SK-N-SH (cell line): ENCODE data around the gene LGR6. TPM values are rescaled to one million over a fixed set of nuclear protein-coding genes. Genes with fewer than 3 reads are reported as not detected.

Experiments used
- CTCF ChIA-PET: fragments of 300-600, 350-600 bp; formaldehyde crosslinking; extraction: SDS; loops from one replicate; lab custom pipeline; 2021; lab: Yijun Ruan, JAX
- POLR2A ChIA-PET: fragments of 350-600 bp; sonication (Branson Sonifier 250); formaldehyde crosslinking; extraction: SDS; loops from one replicate; lab custom pipeline; 2020; ENCODE audit warnings: antibody characterized with exemption, inconsistent platforms; lab: Yijun Ruan, JAX
- DNase-seq: peaks from one replicate; pipeline ENCODE4 v3.0.0; 2012
- H2AFZ ChIP-seq: fragments of 200-600 bp; sonication (generic); 2 replicates; pipeline ENCODE4 v1.8.1; 2016; ENCODE audit warnings: antibody characterized with exemption, mild to moderate bottlenecking, low read depth
- H3F3A ChIP-seq: fragments of 200-600 bp; sonication (generic); replicated peaks from 2 replicates; pipeline ENCODE3; 2016; ENCODE audit warnings: antibody characterized with exemption, mild to moderate bottlenecking; ENCODE audit not compliant: insufficient read depth
- H3K27ac ChIP-seq, 2 experiments: fragments of 200-500 bp in 1 of 2; fragments of 200-600 bp in 1 of 2; sonication (Bioruptor generic) in 1 of 2; sonication (generic), shearing (Covaris generic) in 1 of 2; 2 replicates each; pipeline versions ENCODE4 v1.5.1 to v1.6.1; 2014 to 2016; ENCODE audit warnings: low read depth in 2 of 2, inconsistent platforms in 1 of 2, low read length in 1 of 2, mild to moderate bottlenecking in 1 of 2, mixed read lengths in 1 of 2
- H3K27me3 ChIP-seq: fragments of 200-600 bp; sonication (generic), shearing (Covaris generic); 2 replicates; pipeline ENCODE4 v1.6.1; 2016; ENCODE audit warnings: mixed run types; ENCODE audit not compliant: insufficient read depth
- H3K36me3 ChIP-seq, 2 experiments: fragments of 200-500 bp in 1 of 2; fragments of 200-600 bp in 1 of 2; sonication (Bioruptor generic) in 1 of 2; sonication (generic) in 1 of 2; replicated peaks in 1 of 2; 2 replicates each; pipeline versions ENCODE3 to v1.5.1; 2014 to 2016; ENCODE audit warnings: low read length in 1 of 2, mild to moderate bottlenecking in 1 of 2; ENCODE audit not compliant: insufficient read depth in 2 of 2, control insufficient read depth in 1 of 2
- H3K4me1 ChIP-seq, 2 experiments: fragments of 200-500 bp in 1 of 2; fragments of 200-600 bp in 1 of 2; sonication (Bioruptor generic) in 1 of 2; sonication (generic), shearing (Covaris generic) in 1 of 2; 2 replicates each; pipeline versions ENCODE4 v1.5.1 to v1.6.1; 2014 to 2016; ENCODE audit warnings: low read depth in 1 of 2, low read length in 1 of 2, mixed run types in 1 of 2; ENCODE audit not compliant: insufficient read depth in 2 of 2, control insufficient read depth in 1 of 2
- H3K4me2 ChIP-seq: fragments of 200-600 bp; sonication (generic), shearing (Covaris generic); 2 replicates; pipeline ENCODE4 v1.6.1; 2017; ENCODE audit warnings: mixed run types
- H3K4me3 ChIP-seq, 2 experiments: fragments of 200-500 bp in 1 of 2; fragments of 200-600 bp in 1 of 2; sonication (Bioruptor generic) in 1 of 2; sonication (generic), shearing (Covaris generic) in 1 of 2; 2 replicates each; pipeline versions ENCODE4 v1.5.1 to v1.8.1; 2014 to 2016; ENCODE audit warnings: low read depth in 2 of 2, inconsistent platforms in 1 of 2, low read length in 1 of 2, mild to moderate bottlenecking in 1 of 2, mixed read lengths in 1 of 2, moderate library complexity in 1 of 2
- H3K79me2 ChIP-seq: fragments of 200-600 bp; sonication (generic); 2 replicates; pipeline ENCODE4 v1.8.1; 2017; ENCODE audit warnings: mild to moderate bottlenecking; ENCODE audit not compliant: insufficient read depth
- H3K9ac ChIP-seq: fragments of 200-600 bp; sonication (generic); 2 replicates; pipeline ENCODE4 v1.6.1; 2017; ENCODE audit warnings: mixed run types
- H3K9me2 ChIP-seq: fragments of 200-600 bp; sonication (generic); 2 replicates; pipeline ENCODE4 v1.6.1; 2017; ENCODE audit warnings: mixed run types
- H3K9me3 ChIP-seq: fragments of 200-600 bp; sonication (generic); 2 replicates; pipeline ENCODE4 v1.6.1; 2017; ENCODE audit warnings: mixed run types, mild to moderate bottlenecking, moderate library complexity
- H4K20me1 ChIP-seq: fragments of 200-600 bp; sonication (generic); 2 replicates; pipeline ENCODE4 v1.6.1; 2017; ENCODE audit warnings: mild to moderate bottlenecking, mixed run types; ENCODE audit not compliant: insufficient read depth
- EP300 ChIP-seq, 2 experiments: IDR thresholded peaks; 2 replicates each; pipeline versions ENCODE4 v1.4.0 to v1.6.1; 2012; ENCODE audit warnings: borderline replicate concordance in 1 of 2, low read depth in 1 of 2, low read length in 1 of 2
- FOSL2 ChIP-seq: IDR thresholded peaks from 2 replicates; pipeline ENCODE4 v1.4.0; 2012; ENCODE audit warnings: low read depth, mild to moderate bottlenecking, moderate library complexity, borderline replicate concordance
- MXI1 ChIP-seq: IDR thresholded peaks from 2 replicates; pipeline ENCODE4 v1.6.1; 2012; ENCODE audit warnings: mild to moderate bottlenecking, low read depth, low read length, improper control_type of control experiment
- PBX3 ChIP-seq: IDR thresholded peaks from 2 replicates; pipeline ENCODE4; 2012
- RAD21 ChIP-seq: IDR thresholded peaks from 2 replicates; pipeline ENCODE4 v1.6.1; 2012; ENCODE audit warnings: mild to moderate bottlenecking, low read length
- USF2 ChIP-seq: fragments of 150-350 bp; IDR thresholded peaks from 2 replicates; pipeline ENCODE4 v1.6.1; 2017; ENCODE audit warnings: antibody characterized with exemption, low read length, low read depth, borderline replicate concordance
- ZBTB33 ChIP-seq: IDR thresholded peaks from 2 replicates; pipeline ENCODE4 v1.4.0; 2012; ENCODE audit warnings: low read depth, borderline replicate concordance
- WGBS: methylation state at CpG from one replicate; pipeline ENCODE4 v1.1.6; 2017; ENCODE audit warnings: low lambda C conversion rate; 5-methylcytosine and 5-hydroxymethylcytosine counted together
- polyA plus RNA-seq, 3 experiments: library from polyadenylated mRNA; depleted of rRNA; stranded (reverse); fragments of >200 nt; gene quantifications; 2 replicates each; pipeline ENCODE4 v1.2.3, GENCODE V29; 2012
- TF ChIP-seq, protein P1 (sequence below): IDR thresholded peaks from 2 replicates; pipeline ENCODE4 v1.6.1; 2012; ENCODE audit warnings: mild to moderate bottlenecking, low read depth, low read length, moderate library complexity
- TF ChIP-seq, protein P2 (sequence below): fragments of 200-600 bp; sonication (generic); IDR thresholded peaks from 2 replicates; pipeline ENCODE4 v1.6.1; 2017; ENCODE audit warnings: antibody characterized with exemption, mild to moderate bottlenecking, moderate library complexity

LGR6 gene
- polyA plus RNA-seq, 1 of the 3 experiments (the other 2 are of a cell fraction) = 0.03 TPM

DNA sequence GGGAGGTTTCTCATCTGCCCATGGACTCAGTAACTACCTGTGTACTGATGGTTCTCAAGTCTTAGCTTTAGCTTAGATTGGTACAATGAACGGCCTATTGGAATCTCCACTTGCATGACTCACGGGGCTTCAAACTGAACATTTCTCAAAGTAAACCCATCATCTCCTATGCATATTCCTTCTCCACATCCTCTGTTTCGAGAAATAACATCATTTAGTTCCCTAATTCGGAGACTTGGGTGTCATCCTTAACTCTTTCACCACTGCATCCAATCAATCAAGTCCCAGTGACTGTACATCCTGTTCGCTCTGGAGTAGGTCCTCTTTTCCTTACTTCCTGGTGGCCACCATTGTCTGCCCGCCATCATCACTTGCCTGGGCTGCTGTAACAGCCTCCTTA lies 55.8 kb downstream of the LGR6 start:
- H3K9me3 ChIP-seq = no peaks in the 10 kb centered on the region
- no peak overlapping the region for H3K4me2 ChIP-seq
- no peak for DNase-seq
- H3F3A ChIP-seq = no peaks in the 10 kb centered on the region
- no peaks in the 10 kb centered on the region for H4K20me1 ChIP-seq
- H3K27me3 ChIP-seq = peaks cover 13% of the 10 kb centered on the region
- no peaks in the 10 kb centered on the region for H3K79me2 ChIP-seq
- no peak overlapping the region for H2AFZ ChIP-seq
- no peak overlapping the region for H3K27ac ChIP-seq
- no peak overlapping the region for H3K4me3 ChIP-seq
- no peaks in the 10 kb centered on the region for H3K36me3 ChIP-seq
- H3K9ac ChIP-seq = no peak overlapping the region
- CTCF ChIA-PET = interaction anchor here (0.7 to 2.5 kb wide), 3 partner anchors 12 to 66 kb away, joined by 3 to 12 read pairs (median 3); no protein-coding TSS in a partner anchor
- no peaks in the 10 kb centered on the region for H3K9me2 ChIP-seq
- TF ChIP-seq, protein P1, sequence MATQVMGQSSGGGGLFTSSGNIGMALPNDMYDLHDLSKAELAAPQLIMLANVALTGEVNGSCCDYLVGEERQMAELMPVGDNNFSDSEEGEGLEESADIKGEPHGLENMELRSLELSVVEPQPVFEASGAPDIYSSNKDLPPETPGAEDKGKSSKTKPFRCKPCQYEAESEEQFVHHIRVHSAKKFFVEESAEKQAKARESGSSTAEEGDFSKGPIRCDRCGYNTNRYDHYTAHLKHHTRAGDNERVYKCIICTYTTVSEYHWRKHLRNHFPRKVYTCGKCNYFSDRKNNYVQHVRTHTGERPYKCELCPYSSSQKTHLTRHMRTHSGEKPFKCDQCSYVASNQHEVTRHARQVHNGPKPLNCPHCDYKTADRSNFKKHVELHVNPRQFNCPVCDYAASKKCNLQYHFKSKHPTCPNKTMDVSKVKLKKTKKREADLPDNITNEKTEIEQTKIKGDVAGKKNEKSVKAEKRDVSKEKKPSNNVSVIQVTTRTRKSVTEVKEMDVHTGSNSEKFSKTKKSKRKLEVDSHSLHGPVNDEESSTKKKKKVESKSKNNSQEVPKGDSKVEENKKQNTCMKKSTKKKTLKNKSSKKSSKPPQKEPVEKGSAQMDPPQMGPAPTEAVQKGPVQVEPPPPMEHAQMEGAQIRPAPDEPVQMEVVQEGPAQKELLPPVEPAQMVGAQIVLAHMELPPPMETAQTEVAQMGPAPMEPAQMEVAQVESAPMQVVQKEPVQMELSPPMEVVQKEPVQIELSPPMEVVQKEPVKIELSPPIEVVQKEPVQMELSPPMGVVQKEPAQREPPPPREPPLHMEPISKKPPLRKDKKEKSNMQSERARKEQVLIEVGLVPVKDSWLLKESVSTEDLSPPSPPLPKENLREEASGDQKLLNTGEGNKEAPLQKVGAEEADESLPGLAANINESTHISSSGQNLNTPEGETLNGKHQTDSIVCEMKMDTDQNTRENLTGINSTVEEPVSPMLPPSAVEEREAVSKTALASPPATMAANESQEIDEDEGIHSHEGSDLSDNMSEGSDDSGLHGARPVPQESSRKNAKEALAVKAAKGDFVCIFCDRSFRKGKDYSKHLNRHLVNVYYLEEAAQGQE = no peak
- TF ChIP-seq EP300 (IDR thresholded peaks at IDR 0.05; ENCODE audit: borderline replicate concordance in 1 of 2, low read depth in 1 of 2, low read length in 1 of 2) = no peak
- TF ChIP-seq RAD21 = no peak
- no peak for TF ChIP-seq USF2
- TF ChIP-seq MXI1 = no peak
- TF ChIP-seq, protein P2, sequence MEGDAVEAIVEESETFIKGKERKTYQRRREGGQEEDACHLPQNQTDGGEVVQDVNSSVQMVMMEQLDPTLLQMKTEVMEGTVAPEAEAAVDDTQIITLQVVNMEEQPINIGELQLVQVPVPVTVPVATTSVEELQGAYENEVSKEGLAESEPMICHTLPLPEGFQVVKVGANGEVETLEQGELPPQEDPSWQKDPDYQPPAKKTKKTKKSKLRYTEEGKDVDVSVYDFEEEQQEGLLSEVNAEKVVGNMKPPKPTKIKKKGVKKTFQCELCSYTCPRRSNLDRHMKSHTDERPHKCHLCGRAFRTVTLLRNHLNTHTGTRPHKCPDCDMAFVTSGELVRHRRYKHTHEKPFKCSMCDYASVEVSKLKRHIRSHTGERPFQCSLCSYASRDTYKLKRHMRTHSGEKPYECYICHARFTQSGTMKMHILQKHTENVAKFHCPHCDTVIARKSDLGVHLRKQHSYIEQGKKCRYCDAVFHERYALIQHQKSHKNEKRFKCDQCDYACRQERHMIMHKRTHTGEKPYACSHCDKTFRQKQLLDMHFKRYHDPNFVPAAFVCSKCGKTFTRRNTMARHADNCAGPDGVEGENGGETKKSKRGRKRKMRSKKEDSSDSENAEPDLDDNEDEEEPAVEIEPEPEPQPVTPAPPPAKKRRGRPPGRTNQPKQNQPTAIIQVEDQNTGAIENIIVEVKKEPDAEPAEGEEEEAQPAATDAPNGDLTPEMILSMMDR = no peak
- TF ChIP-seq ZBTB33 = no peak
- TF ChIP-seq PBX3 = no peak
- no peak for TF ChIP-seq FOSL2
- TF ChIP-seq, all 33 proteins: peak for 0
- H3K4me1 ChIP-seq = peaks cover 0 to 6% of the 10 kb centered on the region in 2 experiments; a peak in 1 of 4 replicates
- POLR2A ChIA-PET = no interaction called here
- WGBS = 52% methylated on average over 6 of the region's 6 CpGs
